ENCODE measurements around the gene ZRANB1. TPM values are rescaled to one million over a fixed set of nuclear protein-coding genes. Genes with fewer than 3 reads are reported as not detected.

The ZRANB1 gene
- total RNA-seq, 1 experiment from 2014 or later = 12.5 TPM

- DNase-seq = no peak
- no peak for TF ChIP-seq CTCF (IDR thresholded peaks at IDR 0.05; ENCODE audit: unreplicated experiment)
- H3K27ac Mint-ChIP-seq (ENCODE audit: unreplicated experiment) = no peak overlapping the region
- H3K9me3 Mint-ChIP-seq (ENCODE audit: low read depth, unreplicated experiment) = no peaks in the 10 kb centered on the region
- CTCF ChIA-PET = no interaction called here
- H3K36me3 Mint-ChIP-seq (ENCODE audit: insufficient read depth, unreplicated experiment) = peaks cover 39% of the 10 kb centered on the region
- H3K27me3 Mint-ChIP-seq (ENCODE audit: unreplicated experiment) = no peaks in the 10 kb centered on the region
- H3K4me1 Mint-ChIP-seq (ENCODE audit: low read depth, unreplicated experiment) = no peaks in the 10 kb centered on the region
- BruUV-seq (replicated peaks) = no TSS peak
- intact Hi-C loops (cut with micrococcal nuclease; ENCODE audit: unreplicated experiment) = no loop called here
- no peak overlapping the region for H3K4me3 Mint-ChIP-seq (ENCODE audit: low read depth, unreplicated experiment)
Observed at GRCh38 chr10:124998624-124999291, 56.8 kb downstream of the ZRANB1 start.

GRCh38 chr10:124999433-125000365 is 57.8 kb downstream of the ZRANB1 start:
- Mint-ChIP-seq H3K27me3 (ENCODE audit: unreplicated experiment) (no peaks in the 10 kb centered on the region), H3K36me3 (ENCODE audit: insufficient read depth, unreplicated experiment) (peaks cover 34% of the 10 kb centered on the region), H3K27ac (ENCODE audit: unreplicated experiment) (no peak overlapping the region), H3K4me3 (ENCODE audit: low read depth, unreplicated experiment) (no peak overlapping the region), H3K4me1 (ENCODE audit: low read depth, unreplicated experiment) (no peaks in the 10 kb centered on the region), H3K9me3 (ENCODE audit: low read depth, unreplicated experiment) (no peaks in the 10 kb centered on the region)
- intact Hi-C loops (cut with micrococcal nuclease; ENCODE audit: unreplicated experiment) = no loop called here
- BruUV-seq (replicated peaks) = no TSS peak
- no peak for DNase-seq
- CTCF ChIA-PET = interaction anchor here (0.5 to 0.6 kb wide), 2 partner anchors 366 to 567 kb away, joined by 3 read pairs; no protein-coding TSS in a partner anchor
- TF ChIP-seq CTCF (IDR thresholded peaks at IDR 0.05; ENCODE audit: unreplicated experiment) = no peak

GRCh38 chr10:125000366-125001312 is 58.7 kb downstream of the ZRANB1 start:
- H3K9me3 Mint-ChIP-seq (ENCODE audit: low read depth, unreplicated experiment) = no peaks in the 10 kb centered on the region
- no peak for TF ChIP-seq CTCF (IDR thresholded peaks at IDR 0.05; ENCODE audit: unreplicated experiment)
- H3K27ac Mint-ChIP-seq (ENCODE audit: unreplicated experiment) = no peak overlapping the region
- DNase-seq = no peak
- BruUV-seq (replicated peaks) = no TSS peak
- peaks cover 25% of the 10 kb centered on the region for H3K36me3 Mint-ChIP-seq (ENCODE audit: insufficient read depth, unreplicated experiment)
- H3K27me3 Mint-ChIP-seq (ENCODE audit: unreplicated experiment) = no peaks in the 10 kb centered on the region
- CTCF ChIA-PET = interaction anchor here (0.5 to 0.6 kb wide), 3 partner anchors 17 to 568 kb away, joined by 3 read pairs; no protein-coding TSS in a partner anchor
- H3K4me3 Mint-ChIP-seq (ENCODE audit: low read depth, unreplicated experiment) = no peak overlapping the region
- H3K4me1 Mint-ChIP-seq (ENCODE audit: low read depth, unreplicated experiment) = no peaks in the 10 kb centered on the region
- intact Hi-C loops (cut with micrococcal nuclease; ENCODE audit: unreplicated experiment) = no loop called here
